BLaER1 treated with 17β-estradiol and CSF1 and Interleukin-3, amounts not matched to agents 10 nM and 100 nM (cell line): ENCODE results near the gene LINS1.

Experiments used
- H3K27ac ChIP-seq, 11 experiments: shearing (Covaris generic); formaldehyde crosslinking; 2 replicates each; pipeline ENCODE4 v1.8.1; 2022
- H3K27me3 ChIP-seq, 11 experiments: shearing (Covaris generic); formaldehyde crosslinking; 2 replicates each; pipeline ENCODE4 v1.8.1; 2022
- H3K36me3 ChIP-seq, 11 experiments: shearing (Covaris generic); formaldehyde crosslinking; 2 replicates each; pipeline ENCODE4 v1.8.1; 2022
- H3K4me1 ChIP-seq, 10 experiments: shearing (Covaris generic); formaldehyde crosslinking; 2 replicates each; pipeline ENCODE4 v1.8.1; 2022
- H3K4me2 ChIP-seq, 11 experiments: shearing (Covaris generic); formaldehyde crosslinking; 2 replicates each; pipeline ENCODE4 v1.8.1; 2022
- H3K4me3 ChIP-seq, 10 experiments: shearing (Covaris generic); formaldehyde crosslinking; 2 replicates each; pipeline ENCODE4 v1.8.1; 2022
- H3K9ac ChIP-seq, 11 experiments: shearing (Covaris generic); formaldehyde crosslinking; 2 replicates each; pipeline ENCODE4 v1.8.1; 2022
- H3K9me3 ChIP-seq, 11 experiments: shearing (Covaris generic); formaldehyde crosslinking; replicated peaks in 1 of 11; 2 replicates each; pipeline ENCODE4 v1.8.1; 2022
- H4K20me1 ChIP-seq, 11 experiments: shearing (Covaris generic); formaldehyde crosslinking; 2 replicates each; pipeline ENCODE4 v1.8.1; 2022
- Cebpa-rat ChIP-seq, 11 experiments: shearing (Covaris generic); IDR thresholded peaks; 2 replicates each; pipeline ENCODE4 v1.8.1; 2022

Gene LINS1

DNA sequence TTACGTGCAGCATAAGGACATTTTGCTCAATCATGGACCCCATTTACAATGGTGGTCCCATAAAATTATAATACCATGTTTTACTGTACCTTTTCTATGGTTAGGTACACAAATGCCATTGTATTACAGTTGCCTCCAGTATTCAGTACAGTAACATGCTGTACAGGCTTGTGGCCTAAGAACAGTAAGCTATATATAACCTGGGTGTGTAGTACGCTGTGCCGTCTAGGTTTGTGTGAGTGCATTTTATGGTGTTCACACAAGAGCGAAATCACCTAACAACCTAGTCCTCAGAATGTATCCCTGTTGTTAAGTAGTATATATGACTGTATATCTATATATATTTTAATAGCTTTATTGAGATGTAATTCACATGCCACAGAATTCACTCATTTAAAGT is 12.9 kb upstream of the LINS1 start:
- no peak overlapping the region for H3K4me3 ChIP-seq
- H3K4me2 ChIP-seq = no peak overlapping the region
- H4K20me1 ChIP-seq = peaks cover 0 to 46% (median 15%) of the 10 kb centered on the region in 11 experiments; a peak in 13 of 22 replicates
- H3K27me3 ChIP-seq = no peaks in the 10 kb centered on the region
- H3K9me3 ChIP-seq = no peaks in the 10 kb centered on the region
- no peak overlapping the region for H3K27ac ChIP-seq
- H3K9ac ChIP-seq = no peak overlapping the region
- peaks cover 77 to 100% (median 97%) of the 10 kb centered on the region in 11 experiments for H3K36me3 ChIP-seq
- TF ChIP-seq Cebpa-rat (IDR thresholded peaks at IDR 0.05) = no peak
- H3K4me1 ChIP-seq = no peaks in the 10 kb centered on the region

DNA sequence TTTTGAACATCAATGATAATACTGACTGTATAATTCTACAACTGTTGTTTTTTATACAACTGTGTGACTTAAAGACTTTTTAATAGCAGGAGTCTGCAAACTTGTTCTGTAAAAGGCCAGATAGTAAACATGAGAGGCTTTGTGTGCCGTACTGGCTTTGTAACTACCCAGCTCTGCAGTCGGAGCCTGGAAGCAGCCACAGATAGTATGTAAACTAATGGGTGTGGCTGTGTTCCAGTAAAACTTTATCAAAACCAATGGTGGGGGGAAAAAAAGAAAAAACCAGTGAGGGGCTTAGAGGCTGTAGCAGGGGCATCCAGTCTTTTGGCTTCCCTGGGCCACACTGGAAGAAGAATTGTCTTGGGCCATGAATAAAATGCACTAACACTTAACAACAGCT is 12.4 kb upstream of the LINS1 start:
- Histone ChIP-seq H4K20me1 (peaks cover 0 to 49% (median 15%) of the 10 kb centered on the region in 11 experiments; a peak in 13 of 22 replicates), H3K4me1 (no peaks in the 10 kb centered on the region), H3K27me3 (no peaks in the 10 kb centered on the region), H3K36me3 (peaks cover 77 to 100% (median 97%) of the 10 kb centered on the region in 11 experiments), H3K9me3 (no peaks in the 10 kb centered on the region), H3K27ac (no peak overlapping the region), H3K4me3 (no peak overlapping the region), H3K4me2 (no peak overlapping the region), H3K9ac (no peak overlapping the region)
- TF ChIP-seq Cebpa-rat (IDR thresholded peaks at IDR 0.05) = no peak

DNA sequence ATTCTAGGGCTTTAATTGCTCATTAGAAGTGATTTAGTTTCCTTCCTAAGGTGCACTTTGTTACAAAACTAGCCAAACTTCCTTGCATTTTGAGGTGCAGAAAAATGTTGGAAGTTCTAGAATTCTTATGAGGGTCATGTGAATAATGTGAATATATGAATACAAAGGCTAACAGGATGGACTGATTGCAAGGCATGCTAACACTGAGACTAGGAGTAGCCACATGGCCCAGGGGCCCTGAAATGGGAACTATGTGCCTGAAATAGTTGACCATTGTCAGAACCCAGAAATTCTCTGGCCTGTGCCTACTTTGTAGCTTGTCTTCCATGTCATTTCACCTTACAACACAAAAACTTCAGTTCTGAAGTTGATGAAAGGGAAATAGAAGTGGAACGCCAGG is 11.2 kb upstream of the LINS1 start:
- Histone ChIP-seq H3K27me3 (no peaks in the 10 kb centered on the region), H3K9ac (no peak overlapping the region), H3K36me3 (peaks cover 75 to 100% (median 95%) of the 10 kb centered on the region in 11 experiments), H4K20me1 (peaks cover 0 to 56% (median 21%) of the 10 kb centered on the region in 11 experiments; a peak in 14 of 22 replicates), H3K4me3 (no peak overlapping the region), H3K9me3 (no peaks in the 10 kb centered on the region), H3K4me1 (no peaks in the 10 kb centered on the region), H3K4me2 (no peak overlapping the region), H3K27ac (no peak overlapping the region)
- no peak for TF ChIP-seq Cebpa-rat (IDR thresholded peaks at IDR 0.05)

DNA sequence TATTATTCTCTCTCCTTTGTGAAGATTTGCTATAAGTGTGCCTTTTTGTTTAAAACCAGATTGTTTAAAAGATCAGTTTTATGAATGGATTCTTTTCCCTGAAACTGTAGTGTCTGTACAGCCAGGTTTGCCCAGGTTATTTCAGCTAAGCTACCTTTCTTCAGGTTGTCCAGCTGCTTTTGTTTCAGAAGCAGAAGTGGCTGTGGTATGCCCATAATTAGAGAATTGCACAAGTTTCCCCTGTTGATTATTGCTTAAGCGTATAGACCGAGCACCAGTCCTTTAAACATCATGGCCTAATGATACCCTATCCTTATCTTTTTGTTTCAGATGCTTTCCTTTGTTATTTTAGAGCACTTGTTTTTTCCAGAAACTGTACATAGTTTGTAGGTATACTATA is 10.6 kb upstream of the LINS1 start:
- no peaks in the 10 kb centered on the region for H3K4me1 ChIP-seq
- TF ChIP-seq Cebpa-rat (IDR thresholded peaks at IDR 0.05) = no peak
- no peaks in the 10 kb centered on the region for H3K27me3 ChIP-seq
- H3K27ac ChIP-seq = no peak overlapping the region
- H3K9ac ChIP-seq = no peak overlapping the region
- no peaks in the 10 kb centered on the region for H3K9me3 ChIP-seq
- peaks cover 81 to 100% (median 95%) of the 10 kb centered on the region in 11 experiments for H3K36me3 ChIP-seq
- H3K4me3 ChIP-seq = no peak overlapping the region
- peaks cover 3 to 56% (median 22%) of the 10 kb centered on the region in 11 experiments; a peak in 14 of 22 replicates for H4K20me1 ChIP-seq
- no peak overlapping the region for H3K4me2 ChIP-seq

DNA sequence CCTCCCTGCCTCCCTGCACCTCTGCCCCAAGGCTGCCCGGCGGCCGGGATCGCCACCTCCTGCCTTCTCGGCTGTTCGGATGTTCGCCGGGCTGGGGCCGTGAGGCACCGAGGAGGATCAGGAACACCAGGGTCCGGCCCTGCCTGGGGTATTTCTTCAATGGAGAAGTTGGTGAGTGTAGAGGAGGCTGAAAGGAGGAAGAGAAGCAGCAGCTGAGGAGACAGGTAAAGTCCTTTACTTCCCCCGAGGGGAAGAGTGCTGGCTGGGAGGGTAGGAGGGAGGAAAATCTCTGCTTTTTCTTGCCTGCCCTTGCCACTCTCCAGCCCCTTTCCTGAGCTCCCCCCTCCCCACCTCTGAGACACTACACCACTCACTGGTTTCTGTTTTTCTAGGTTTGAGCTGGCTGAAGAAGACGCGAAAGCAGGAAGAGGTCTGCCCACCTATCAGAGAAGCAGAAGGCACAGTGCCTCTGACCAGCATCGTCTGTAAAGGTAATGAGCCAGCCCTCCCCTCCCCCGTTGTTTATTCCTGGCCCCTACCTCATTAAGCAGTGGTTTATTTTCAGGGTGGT is 924 bp upstream of the LINS1 start:
- H3K4me1 ChIP-seq = peaks cover 22 to 47% (median 29%) of the 10 kb centered on the region in 10 experiments
- H3K4me3 ChIP-seq = peak overlapping the region; percentile 74 to 95 (median 86)
- peak overlapping the region; percentile 78 to 91 (median 86) for H3K9ac ChIP-seq
- H3K27me3 ChIP-seq = no peaks in the 10 kb centered on the region
- H3K4me2 ChIP-seq = peak overlapping the region; percentile 69 to 90 (median 79)
- H3K9me3 ChIP-seq = no peaks in the 10 kb centered on the region
- peaks cover 0 to 22% (median 4%) of the 10 kb centered on the region in 11 experiments; a peak in 8 of 22 replicates for H4K20me1 ChIP-seq
- TF ChIP-seq Cebpa-rat (IDR thresholded peaks at IDR 0.05) = no peak
- peaks cover 13 to 40% (median 33%) of the 10 kb centered on the region in 11 experiments; a peak in 19 of 22 replicates for H3K36me3 ChIP-seq
- peak overlapping the region; percentile 58 to 88 (median 81) for H3K27ac ChIP-seq

DNA sequence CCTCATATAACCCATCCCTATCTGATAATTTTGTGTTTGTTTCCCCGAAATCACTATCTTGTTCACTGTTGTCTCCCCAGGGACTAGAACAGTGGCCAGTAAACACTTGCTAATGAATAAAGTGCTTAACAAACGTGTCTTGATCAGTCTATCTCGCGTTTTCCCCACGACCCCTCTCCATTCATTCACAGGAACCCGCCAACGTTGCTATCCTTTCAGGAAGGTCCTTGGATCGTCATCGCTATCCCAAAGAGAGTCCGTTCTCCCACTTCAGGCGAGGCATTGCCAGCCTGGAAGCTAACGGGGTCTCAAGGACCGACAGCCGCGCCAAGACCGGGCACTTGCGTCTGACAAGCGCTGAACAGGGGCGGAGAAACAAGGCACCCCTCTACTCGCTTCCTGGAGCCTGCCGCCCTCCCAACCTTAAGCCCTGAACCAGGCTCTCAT is 344 bp downstream of the LINS1 start:
- peak overlapping the region; percentile 51 to 85 (median 75) for H3K27ac ChIP-seq
- H3K9me3 ChIP-seq = no peaks in the 10 kb centered on the region
- H3K4me3 ChIP-seq = peak overlapping the region; percentile 74 to 95 (median 84)
- H3K27me3 ChIP-seq = no peaks in the 10 kb centered on the region
- TF ChIP-seq Cebpa-rat (IDR thresholded peaks at IDR 0.05) = no peak
- H4K20me1 ChIP-seq = peaks cover 0 to 10% (median under 1%) of the 10 kb centered on the region in 11 experiments; a peak in 7 of 22 replicates
- H3K9ac ChIP-seq = peak overlapping the region; percentile 77 to 90 (median 84)
- H3K4me1 ChIP-seq = peaks cover 31 to 59% (median 39%) of the 10 kb centered on the region in 10 experiments
- H3K4me2 ChIP-seq = peak overlapping the region; percentile 83 to 95 (median 92)
- peaks cover 5 to 27% (median 20%) of the 10 kb centered on the region in 11 experiments; a peak in 19 of 22 replicates for H3K36me3 ChIP-seq

DNA sequence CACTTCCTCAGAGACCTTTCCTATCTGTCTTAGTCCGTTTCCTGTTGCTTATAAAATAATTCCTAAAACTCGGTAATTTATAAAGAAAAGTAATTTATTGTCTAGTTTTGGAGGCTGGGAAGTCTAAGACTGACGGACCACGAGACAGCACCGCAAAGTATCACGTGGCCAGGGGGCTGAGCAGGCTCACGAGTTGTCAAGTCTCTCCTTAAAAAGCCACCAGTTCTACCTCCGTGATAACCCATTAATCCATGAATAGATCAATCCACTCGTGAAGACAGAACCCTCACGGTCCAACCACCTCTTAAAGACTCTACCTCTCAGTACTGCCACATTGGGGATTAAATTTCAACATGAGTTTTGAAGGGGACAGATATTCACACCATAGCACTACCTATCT is 821 bp downstream of the LINS1 start:
- peaks cover 0 to 13% (median 4%) of the 10 kb centered on the region in 11 experiments; a peak in 8 of 22 replicates for H4K20me1 ChIP-seq
- no peaks in the 10 kb centered on the region for H3K9me3 ChIP-seq
- peaks cover 4 to 22% (median 15%) of the 10 kb centered on the region in 11 experiments; a peak in 18 of 22 replicates for H3K36me3 ChIP-seq
- peak overlapping the region; percentile 77 to 90 (median 84) for H3K9ac ChIP-seq
- H3K4me2 ChIP-seq = peak overlapping the region; percentile 83 to 95 (median 92)
- peak overlapping the region; percentile 74 to 95 (median 84) for H3K4me3 ChIP-seq
- no peaks in the 10 kb centered on the region for H3K27me3 ChIP-seq
- H3K27ac ChIP-seq = peak overlapping the region; percentile 51 to 85 (median 75)
- no peak for TF ChIP-seq Cebpa-rat (IDR thresholded peaks at IDR 0.05)
- H3K4me1 ChIP-seq = peaks cover 35 to 64% (median 43%) of the 10 kb centered on the region in 10 experiments

DNA sequence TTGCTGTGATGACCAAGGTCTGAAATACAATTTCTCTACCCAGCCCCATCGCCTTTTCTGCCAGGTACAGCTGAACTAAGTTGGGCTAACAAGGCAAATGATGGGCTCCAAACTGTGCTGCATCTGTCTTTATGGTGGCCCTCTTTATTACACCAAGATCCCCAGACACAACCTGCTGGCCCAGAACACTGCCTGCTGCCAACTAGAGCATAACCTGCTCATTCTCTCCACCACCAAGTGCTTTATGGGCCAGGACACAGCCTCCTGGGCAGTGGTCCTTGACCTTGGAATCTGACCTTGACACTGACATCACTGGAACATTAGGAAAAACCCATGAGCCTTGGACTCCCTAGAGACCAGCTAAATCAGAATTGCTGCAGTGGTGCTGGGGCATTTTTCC is 3.3 kb downstream of the LINS1 start:
- Histone ChIP-seq H3K9me3 (peaks cover 0 to 9% (median 2%) of the 10 kb centered on the region in 11 experiments; a peak in 7 of 22 replicates), H3K36me3 (peaks cover 0 to 20% (median 13%) of the 10 kb centered on the region in 11 experiments; a peak in 14 of 22 replicates), H3K4me2 (peak overlapping the region in 1 of 11 experiments; percentile 22; a peak in 1 of 22 replicates), H4K20me1 (peaks cover 0 to 20% (median 5%) of the 10 kb centered on the region in 11 experiments; a peak in 10 of 22 replicates), H3K27me3 (no peaks in the 10 kb centered on the region), H3K9ac (no peak overlapping the region), H3K4me1 (peaks cover 28 to 53% (median 35%) of the 10 kb centered on the region in 10 experiments), H3K27ac (0 out of 22 replicates have a peak overlapping the region, but pooled peaks of 1 of the 11 experiments have one; percentile 6), H3K4me3 (no peak overlapping the region)
- TF ChIP-seq Cebpa-rat (IDR thresholded peaks at IDR 0.05) = no peak

DNA sequence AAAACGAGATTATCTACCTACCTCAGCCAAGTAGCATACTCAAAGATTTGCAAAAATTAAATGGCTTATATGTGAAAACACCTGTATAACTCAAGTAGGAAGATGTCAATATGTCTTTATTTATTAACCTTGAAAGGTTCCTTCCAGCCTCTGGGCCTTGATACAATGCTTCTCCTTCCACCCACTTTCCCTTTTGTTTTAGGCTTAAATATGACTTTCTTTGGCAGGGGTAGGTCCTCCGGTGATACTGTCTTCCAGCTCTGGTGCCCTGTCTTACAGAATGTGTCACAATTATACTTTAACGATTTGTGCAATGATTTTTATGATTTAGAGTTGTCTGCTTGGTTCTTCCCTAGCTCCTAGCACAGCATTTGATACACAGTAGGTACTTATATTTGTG is 4.1 kb downstream of the LINS1 start:
- H3K9me3 ChIP-seq = peaks cover 0 to 11% (median 7%) of the 10 kb centered on the region in 11 experiments; a peak in 13 of 22 replicates
- peaks cover 0 to 20% (median 5%) of the 10 kb centered on the region in 11 experiments; a peak in 10 of 22 replicates for H4K20me1 ChIP-seq
- H3K27me3 ChIP-seq = no peaks in the 10 kb centered on the region
- H3K4me2 ChIP-seq = peak overlapping the region in 5 of 11 experiments; percentile 57 to 81 (median 68); a peak in 5 of 22 replicates
- no peak overlapping the region for H3K4me3 ChIP-seq
- no peak overlapping the region for H3K9ac ChIP-seq
- peak overlapping the region in 2 of 11 experiments; percentile 31 to 56; a peak in 2 of 22 replicates for H3K27ac ChIP-seq
- H3K4me1 ChIP-seq = peaks cover 24 to 50% (median 30%) of the 10 kb centered on the region in 10 experiments
- H3K36me3 ChIP-seq = peaks cover 0 to 26% (median 13%) of the 10 kb centered on the region in 11 experiments; a peak in 15 of 22 replicates
- TF ChIP-seq Cebpa-rat (IDR thresholded peaks at IDR 0.05) = no peak
